ENCODE measurements around the gene TMED1.

DNA sequence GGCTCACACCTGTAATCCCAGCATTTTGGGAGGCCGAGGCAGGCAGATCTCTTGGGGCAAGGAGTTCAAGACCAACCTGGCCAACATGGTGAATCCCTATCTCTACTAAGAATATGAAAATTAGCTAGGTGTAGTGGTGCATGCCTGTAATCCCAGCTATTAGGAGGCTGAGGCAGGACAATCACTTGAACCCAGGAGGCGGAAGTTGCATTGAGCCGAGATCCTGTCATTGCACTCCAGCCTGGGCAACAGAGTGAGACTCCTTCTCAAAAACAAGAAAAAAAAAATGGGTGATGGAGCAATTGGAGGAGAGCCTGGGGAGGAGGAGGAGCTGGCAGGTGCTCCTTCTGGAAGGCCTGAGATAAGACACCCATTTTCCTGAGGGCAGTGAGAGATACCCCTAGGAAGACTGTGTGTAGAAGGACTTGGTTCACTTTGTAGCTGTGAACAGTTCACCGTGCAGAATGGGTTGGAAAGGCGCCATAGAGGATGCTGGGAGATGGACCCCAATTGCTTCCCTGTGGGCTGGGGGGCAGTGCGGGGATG is 26.6 kb upstream of the TMED1 start:
- TF ChIP-seq, protein P1, sequence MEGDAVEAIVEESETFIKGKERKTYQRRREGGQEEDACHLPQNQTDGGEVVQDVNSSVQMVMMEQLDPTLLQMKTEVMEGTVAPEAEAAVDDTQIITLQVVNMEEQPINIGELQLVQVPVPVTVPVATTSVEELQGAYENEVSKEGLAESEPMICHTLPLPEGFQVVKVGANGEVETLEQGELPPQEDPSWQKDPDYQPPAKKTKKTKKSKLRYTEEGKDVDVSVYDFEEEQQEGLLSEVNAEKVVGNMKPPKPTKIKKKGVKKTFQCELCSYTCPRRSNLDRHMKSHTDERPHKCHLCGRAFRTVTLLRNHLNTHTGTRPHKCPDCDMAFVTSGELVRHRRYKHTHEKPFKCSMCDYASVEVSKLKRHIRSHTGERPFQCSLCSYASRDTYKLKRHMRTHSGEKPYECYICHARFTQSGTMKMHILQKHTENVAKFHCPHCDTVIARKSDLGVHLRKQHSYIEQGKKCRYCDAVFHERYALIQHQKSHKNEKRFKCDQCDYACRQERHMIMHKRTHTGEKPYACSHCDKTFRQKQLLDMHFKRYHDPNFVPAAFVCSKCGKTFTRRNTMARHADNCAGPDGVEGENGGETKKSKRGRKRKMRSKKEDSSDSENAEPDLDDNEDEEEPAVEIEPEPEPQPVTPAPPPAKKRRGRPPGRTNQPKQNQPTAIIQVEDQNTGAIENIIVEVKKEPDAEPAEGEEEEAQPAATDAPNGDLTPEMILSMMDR (IDR thresholded peaks at IDR 0.05), result no peak
- no peak for TF ChIP-seq ZFX (IDR thresholded peaks at IDR 0.05; ENCODE audit: borderline replicate concordance)
